Natural killer cell (primary cell): Measurements from ENCODE around the gene ESPL1. TPM values are rescaled to one million over a fixed set of nuclear protein-coding genes. Genes with fewer than 3 reads are reported as not detected.

Experiments used
- ATAC-seq, 3 donors: fragments of 150-1000 bp in 2 of 3; fragments of 200-7000 bp in 1 of 3; cut with Tn5 transposase; 1 replicate in 1 of 3; 2 replicates in 2 of 3; pipeline ENCODE4 v1.10.0; 2021; ENCODE audit warnings: mild to moderate bottlenecking in 2 of 3, moderate library complexity in 2 of 3
- DNase-seq, 2 donors: peaks; one replicate each; pipeline versions ENCODE4 v3.0.0 to v3.0.0-alpha.2; 2013 to 2021; ENCODE audit warnings: mixed read lengths in 1 of 2
- H3K27ac ChIP-seq: one replicate; pipeline ENCODE4 v1.5.1; 2013; ENCODE audit warnings: mild to moderate bottlenecking, low read length
- H3K27me3 ChIP-seq: one replicate; pipeline ENCODE4 v1.6.1; 2013; ENCODE audit warnings: low read length; ENCODE audit not compliant: control insufficient read depth, insufficient read depth
- H3K36me3 ChIP-seq: one replicate; pipeline ENCODE4 v1.6.1; 2013; ENCODE audit warnings: low read length; ENCODE audit not compliant: control insufficient read depth, insufficient read depth
- H3K4me1 ChIP-seq: one replicate; pipeline ENCODE4 v1.6.1; 2013; ENCODE audit warnings: low read length; ENCODE audit not compliant: control insufficient read depth, insufficient read depth
- H3K4me3 ChIP-seq: one replicate; pipeline ENCODE4 v1.5.1; 2013; ENCODE audit warnings: low read length
- H3K9me3 ChIP-seq: one replicate; pipeline ENCODE4 v1.6.1; 2013; ENCODE audit warnings: low read length; ENCODE audit not compliant: control insufficient read depth, insufficient read depth
- H3K27ac Mint-ChIP-seq, 2 donors: one replicate each; pipeline ENCODE4 v1.8.0; 2022; ENCODE audit warnings: mild to moderate bottlenecking in 2 of 2, mixed read lengths in 2 of 2, moderate library complexity in 1 of 2
- H3K27me3 Mint-ChIP-seq, 2 donors: one replicate each; pipeline ENCODE4 v1.8.0; 2022; ENCODE audit warnings: low read depth in 2 of 2, mixed read lengths in 2 of 2
- H3K36me3 Mint-ChIP-seq: one replicate; pipeline ENCODE4 v1.8.0; 2022; ENCODE audit warnings: mixed read lengths
- H3K4me1 Mint-ChIP-seq, 2 donors: one replicate each; pipeline ENCODE4 v1.8.0; 2022; ENCODE audit warnings: mixed read lengths in 2 of 2
- H3K4me3 Mint-ChIP-seq: one replicate; pipeline ENCODE4 v1.8.0; 2022; ENCODE audit warnings: mild to moderate bottlenecking, moderate library complexity, mixed read lengths
- H3K9me3 Mint-ChIP-seq, 2 donors: one replicate each; pipeline ENCODE4 v1.8.0; 2022; ENCODE audit warnings: mixed read lengths in 2 of 2
- WGBS: methylation state at CpG from one replicate; pipeline ENCODE4 v1.1.7; 2013; ENCODE audit warnings: missing lambda C conversion rate; ENCODE audit not compliant: insufficient coverage; 5-methylcytosine and 5-hydroxymethylcytosine counted together
- intact Hi-C: fragments of 100-400 bp; cut with micrococcal nuclease; formaldehyde crosslinking; loops from one replicate; pipeline ENCODE4 v1.14.2; 2022
- total RNA-seq, 4 donors: library from RNA; stranded (reverse); fragments of 120-200 nt in 1 of 4; gene quantifications; one replicate each; pipeline versions ENCODE4 v1.2.3 to v1.2.4, GENCODE V29; 2013 to 2022
- TF ChIP-seq, protein P1 (sequence below): fragments of 200-600 bp; IDR thresholded peaks from one replicate; pipeline ENCODE4 v1.8.0; 2022; ENCODE audit warnings: antibody characterized with exemption

Gene ESPL1
- total RNA-seq, 3 donors from 2014 or later (not counting 1 experiment from before 2014, with no cell fraction given) = 1.9 to 5.8 (median 3.1) TPM

DNA sequence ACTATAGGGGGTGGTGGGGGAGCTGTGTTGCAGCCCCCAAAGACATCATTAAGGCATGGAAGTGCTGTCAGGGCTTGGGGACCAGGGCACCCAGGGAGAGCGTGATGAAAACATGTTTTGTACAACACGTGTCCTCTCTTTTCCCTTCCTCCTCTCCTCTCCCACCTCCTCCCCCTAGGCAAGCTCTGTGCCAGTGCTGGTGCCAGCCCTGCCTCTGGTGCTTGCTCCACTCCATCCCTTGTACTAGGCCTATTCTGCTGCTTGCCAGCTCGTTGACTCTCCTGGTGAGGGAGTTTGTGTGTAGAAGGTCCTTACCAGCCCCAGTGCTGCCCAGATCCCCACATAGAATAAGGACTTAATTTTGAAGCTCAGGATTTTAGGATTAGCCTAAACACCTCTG is 32.9 kb upstream of the ESPL1 start:
- H3K27me3 Mint-ChIP-seq = no peaks in the 10 kb centered on the region
- H3K27ac ChIP-seq = peak overlapping the region; percentile 62
- no peaks in the 10 kb centered on the region for H3K27me3 ChIP-seq
- H3K9me3 Mint-ChIP-seq = no peaks in the 10 kb centered on the region
- no peak overlapping the region for H3K4me3 Mint-ChIP-seq
- no peak for DNase-seq
- H3K4me3 ChIP-seq = no peak overlapping the region
- no peaks in the 10 kb centered on the region for H3K36me3 Mint-ChIP-seq
- H3K36me3 ChIP-seq = no peaks in the 10 kb centered on the region
- H3K9me3 ChIP-seq = no peaks in the 10 kb centered on the region
- TF ChIP-seq, protein P1, sequence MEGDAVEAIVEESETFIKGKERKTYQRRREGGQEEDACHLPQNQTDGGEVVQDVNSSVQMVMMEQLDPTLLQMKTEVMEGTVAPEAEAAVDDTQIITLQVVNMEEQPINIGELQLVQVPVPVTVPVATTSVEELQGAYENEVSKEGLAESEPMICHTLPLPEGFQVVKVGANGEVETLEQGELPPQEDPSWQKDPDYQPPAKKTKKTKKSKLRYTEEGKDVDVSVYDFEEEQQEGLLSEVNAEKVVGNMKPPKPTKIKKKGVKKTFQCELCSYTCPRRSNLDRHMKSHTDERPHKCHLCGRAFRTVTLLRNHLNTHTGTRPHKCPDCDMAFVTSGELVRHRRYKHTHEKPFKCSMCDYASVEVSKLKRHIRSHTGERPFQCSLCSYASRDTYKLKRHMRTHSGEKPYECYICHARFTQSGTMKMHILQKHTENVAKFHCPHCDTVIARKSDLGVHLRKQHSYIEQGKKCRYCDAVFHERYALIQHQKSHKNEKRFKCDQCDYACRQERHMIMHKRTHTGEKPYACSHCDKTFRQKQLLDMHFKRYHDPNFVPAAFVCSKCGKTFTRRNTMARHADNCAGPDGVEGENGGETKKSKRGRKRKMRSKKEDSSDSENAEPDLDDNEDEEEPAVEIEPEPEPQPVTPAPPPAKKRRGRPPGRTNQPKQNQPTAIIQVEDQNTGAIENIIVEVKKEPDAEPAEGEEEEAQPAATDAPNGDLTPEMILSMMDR = no peak
- intact Hi-C loops = no loop called here
- no peak overlapping the region for H3K27ac Mint-ChIP-seq
- 89% methylated on average over 2 of the region's 3 CpGs for WGBS
- no peak for ATAC-seq
- peaks cover 27 to 35% of the 10 kb centered on the region in 2 donors for H3K4me1 Mint-ChIP-seq
- peaks cover 62% of the 10 kb centered on the region for H3K4me1 ChIP-seq

DNA sequence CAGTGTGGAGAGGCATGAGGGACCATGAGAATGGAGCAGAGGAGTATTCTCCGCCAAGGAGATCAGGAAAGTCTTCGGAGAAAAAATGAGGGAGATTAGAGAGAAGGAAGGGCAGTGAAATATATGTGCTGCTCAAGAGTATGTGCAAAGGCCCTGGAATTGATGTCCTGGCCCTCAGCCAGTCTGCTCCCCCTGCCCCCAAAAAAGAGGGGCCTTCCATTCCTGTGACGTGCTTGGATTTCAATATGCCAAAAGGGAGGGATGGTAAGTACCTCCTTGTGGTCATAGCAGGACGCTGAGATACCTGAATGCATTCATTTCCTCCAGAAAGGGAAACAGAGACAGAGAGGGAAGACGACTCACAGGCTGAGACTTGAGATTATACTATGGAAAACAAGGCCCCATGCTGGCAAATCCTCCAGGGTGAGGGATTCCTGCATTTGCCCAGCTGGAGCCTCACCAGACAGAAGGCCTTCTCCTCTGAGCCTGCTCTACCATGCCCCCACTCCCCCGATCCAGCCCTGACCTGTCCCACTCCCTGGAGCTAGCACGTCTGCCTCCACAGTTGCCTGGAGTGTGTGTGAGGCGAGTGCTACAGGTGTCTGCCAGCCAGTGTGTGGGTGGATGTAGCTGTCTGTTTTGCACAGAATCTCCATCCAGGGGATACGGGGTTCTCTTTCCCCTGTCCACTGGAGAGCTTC is 32.2 kb upstream of the ESPL1 start:
- Mint-ChIP-seq H3K36me3 (no peaks in the 10 kb centered on the region), H3K27me3 (no peaks in the 10 kb centered on the region), H3K4me3 (peak overlapping the region; percentile 31), H3K27ac (peak overlapping the region in 1 of 2 donors; percentile 67), H3K4me1 (peaks cover 27 to 31% of the 10 kb centered on the region in 2 donors), H3K9me3 (no peaks in the 10 kb centered on the region)
- Histone ChIP-seq H3K36me3 (no peaks in the 10 kb centered on the region), H3K4me1 (peaks cover 61% of the 10 kb centered on the region), H3K27me3 (no peaks in the 10 kb centered on the region), H3K27ac (peak overlapping the region; percentile 62), H3K4me3 (no peak overlapping the region), H3K9me3 (no peaks in the 10 kb centered on the region)
- ATAC-seq = no peak
- intact Hi-C loops = no loop called here
- DNase-seq = peak in 1 of 2 donors; percentile 34
- WGBS = 57% methylated on average over 9 of the region's 9 CpGs
- TF ChIP-seq, protein P1 = no peak

DNA sequence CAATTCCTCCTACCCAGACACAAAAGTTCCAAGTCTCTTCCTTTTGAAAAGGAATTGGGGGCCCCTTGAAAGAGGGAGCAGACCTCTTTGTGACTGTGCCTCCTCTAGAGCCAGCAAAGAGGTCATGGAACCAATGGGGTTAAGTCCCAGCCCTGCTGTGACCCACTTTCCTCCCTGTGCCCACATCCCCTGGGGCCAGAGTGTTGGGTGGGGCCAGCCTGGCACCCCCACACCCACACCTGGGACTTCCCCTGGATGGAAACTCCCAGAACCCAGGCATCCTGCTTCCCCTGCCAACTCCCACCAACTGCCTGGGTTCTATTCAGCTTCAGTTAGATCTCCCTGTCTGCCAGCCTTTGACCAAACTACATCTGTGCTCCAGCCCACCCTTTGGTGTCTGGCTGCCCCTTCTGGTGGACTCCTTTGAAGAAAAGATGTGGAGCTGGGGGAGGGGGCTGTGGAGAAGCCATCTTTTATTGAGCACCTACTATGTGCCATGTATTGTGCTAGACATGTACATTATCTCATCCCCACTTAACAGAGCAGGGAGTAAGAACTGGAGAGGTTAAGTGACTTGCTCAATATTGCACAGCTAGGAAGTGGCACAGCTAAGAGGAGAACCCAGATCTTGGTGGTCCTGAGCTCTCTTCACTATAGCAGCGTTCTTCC is 31.5 kb upstream of the ESPL1 start:
- Mint-ChIP-seq H3K27me3 (no peaks in the 10 kb centered on the region), H3K27ac (peak overlapping the region in 1 of 2 donors; percentile 67), H3K4me1 (peaks cover 27 to 31% of the 10 kb centered on the region in 2 donors), H3K36me3 (no peaks in the 10 kb centered on the region), H3K9me3 (no peaks in the 10 kb centered on the region), H3K4me3 (peak overlapping the region; percentile 31)
- Histone ChIP-seq H3K4me1 (peaks cover 54% of the 10 kb centered on the region), H3K27ac (peak overlapping the region; percentile 62), H3K27me3 (no peaks in the 10 kb centered on the region), H3K36me3 (no peaks in the 10 kb centered on the region), H3K9me3 (no peaks in the 10 kb centered on the region), H3K4me3 (no peak overlapping the region)
- 80% methylated on average over 1 of the region's 1 CpG for WGBS
- TF ChIP-seq, protein P1 = no peak
- ATAC-seq (peak; percentile 32 to 71 (median 59)), DNase-seq (peak in 1 of 2 donors; percentile 88)
- intact Hi-C loops = no loop called here
